Measurements from ENCODE around the gene UNC5CL. TPM values are rescaled to one million over a fixed set of nuclear protein-coding genes. Genes with fewer than 3 reads are reported as not detected.

Gene UNC5CL
- total and polyA plus RNA-seq, 9 of the 15 experiments (the other 6 are each of a cell fraction or from before 2014, with no cell fraction given), result 0.07 to 1.8 (median 0.62) TPM; not detected in 1

GRCh38 chr6:41073203-41073967 is 34.4 kb upstream of the UNC5CL start (continued):
- TF ChIP-seq, protein P1, sequence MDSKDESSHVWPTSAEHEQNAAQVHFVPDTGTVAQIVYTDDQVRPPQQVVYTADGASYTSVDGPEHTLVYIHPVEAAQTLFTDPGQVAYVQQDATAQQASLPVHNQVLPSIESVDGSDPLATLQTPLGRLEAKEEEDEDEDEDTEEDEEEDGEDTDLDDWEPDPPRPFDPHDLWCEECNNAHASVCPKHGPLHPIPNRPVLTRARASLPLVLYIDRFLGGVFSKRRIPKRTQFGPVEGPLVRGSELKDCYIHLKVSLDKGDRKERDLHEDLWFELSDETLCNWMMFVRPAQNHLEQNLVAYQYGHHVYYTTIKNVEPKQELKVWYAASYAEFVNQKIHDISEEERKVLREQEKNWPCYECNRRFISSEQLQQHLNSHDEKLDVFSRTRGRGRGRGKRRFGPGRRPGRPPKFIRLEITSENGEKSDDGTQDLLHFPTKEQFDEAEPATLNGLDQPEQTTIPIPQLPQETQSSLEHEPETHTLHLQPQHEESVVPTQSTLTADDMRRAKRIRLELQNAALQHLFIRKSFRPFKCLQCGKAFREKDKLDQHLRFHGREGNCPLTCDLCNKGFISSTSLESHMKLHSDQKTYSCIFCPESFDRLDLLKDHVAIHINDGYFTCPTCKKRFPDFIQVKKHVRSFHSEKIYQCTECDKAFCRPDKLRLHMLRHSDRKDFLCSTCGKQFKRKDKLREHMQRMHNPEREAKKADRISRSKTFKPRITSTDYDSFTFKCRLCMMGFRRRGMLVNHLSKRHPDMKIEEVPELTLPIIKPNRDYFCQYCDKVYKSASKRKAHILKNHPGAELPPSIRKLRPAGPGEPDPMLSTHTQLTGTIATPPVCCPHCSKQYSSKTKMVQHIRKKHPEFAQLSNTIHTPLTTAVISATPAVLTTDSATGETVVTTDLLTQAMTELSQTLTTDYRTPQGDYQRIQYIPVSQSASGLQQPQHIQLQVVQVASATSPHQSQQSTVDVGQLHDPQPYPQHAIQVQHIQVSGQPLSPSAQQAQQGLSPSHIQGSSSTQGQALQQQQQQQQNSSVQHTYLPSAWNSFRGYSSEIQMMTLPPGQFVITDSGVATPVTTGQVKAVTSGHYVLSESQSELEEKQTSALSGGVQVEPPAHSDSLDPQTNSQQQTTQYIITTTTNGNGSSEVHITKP (IDR thresholded peaks at IDR 0.05; ENCODE audit: partially characterized antibody), result no peak
- TF ChIP-seq STAT5A (IDR thresholded peaks at IDR 0.05; ENCODE audit: borderline replicate concordance, low read length) (no peak), HMG20B (CRISPR knock-in tag; IDR thresholded peaks at IDR 0.05) (0 out of 2 replicates have a peak, but pooled peaks have one; percentile 62), SMARCA5 (IDR thresholded peaks at IDR 0.05) (peak; percentile 19; the same call in 1 of the 2 replicates), EP400 (IDR thresholded peaks at IDR 0.05) (peak; percentile 5; the same call in 1 of the 2 replicates), NELFE (IDR thresholded peaks at IDR 0.05; ENCODE audit: insufficient read depth, insufficient read length) (peak; percentile 50), ETV6 (IDR thresholded peaks at IDR 0.05; ENCODE audit: borderline replicate concordance in 1 of 2, low read depth in 2 of 2, low read length in 1 of 2) (no peak; a peak in 1 of 4 replicates), ETV6 (CRISPR knock-in tag; IDR thresholded peaks at IDR 0.05; ENCODE audit: borderline replicate concordance) (peak; percentile 83; the same call in 1 of the 2 replicates), RFX5 (IDR thresholded peaks at IDR 0.05; ENCODE audit: low read depth, low read length) (no peak), CBFA2T2 (conservative IDR thresholded peaks at IDR 0.05) (no peak), FUS (optimal IDR thresholded peaks at IDR 0.05; ENCODE audit: low read depth, low read length) (peak; percentile 85), YBX1 (IDR thresholded peaks at IDR 0.05) (no peak), GATAD2B (IDR thresholded peaks at IDR 0.05; ENCODE audit: borderline replicate concordance) (peak; percentile 59), RFX7 (CRISPR knock-in tag; IDR thresholded peaks at IDR 0.05) (no peak), JUN (IDR thresholded peaks at IDR 0.05; ENCODE audit: borderline replicate concordance, low read depth, low read length) (no peak; the same call in 1 of the 2 replicates), JUN (CRISPR knock-in tag; IDR thresholded peaks at IDR 0.05; ENCODE audit: borderline replicate concordance) (no peak), ZNF232 (CRISPR knock-in tag; IDR thresholded peaks at IDR 0.05) (peak; percentile 64; the same call in 1 of the 2 replicates), GTF2A2 (tag; IDR thresholded peaks at IDR 0.05) (peak; percentile 61; the same call in 1 of the 2 replicates), JUNB (CRISPR knock-in tag; conservative IDR thresholded peaks at IDR 0.05) (no peak), EZH2 (IDR thresholded peaks at IDR 0.05; ENCODE audit: borderline replicate concordance, low read depth, low read length) (no peak)
- TF ChIP-seq, protein P2, sequence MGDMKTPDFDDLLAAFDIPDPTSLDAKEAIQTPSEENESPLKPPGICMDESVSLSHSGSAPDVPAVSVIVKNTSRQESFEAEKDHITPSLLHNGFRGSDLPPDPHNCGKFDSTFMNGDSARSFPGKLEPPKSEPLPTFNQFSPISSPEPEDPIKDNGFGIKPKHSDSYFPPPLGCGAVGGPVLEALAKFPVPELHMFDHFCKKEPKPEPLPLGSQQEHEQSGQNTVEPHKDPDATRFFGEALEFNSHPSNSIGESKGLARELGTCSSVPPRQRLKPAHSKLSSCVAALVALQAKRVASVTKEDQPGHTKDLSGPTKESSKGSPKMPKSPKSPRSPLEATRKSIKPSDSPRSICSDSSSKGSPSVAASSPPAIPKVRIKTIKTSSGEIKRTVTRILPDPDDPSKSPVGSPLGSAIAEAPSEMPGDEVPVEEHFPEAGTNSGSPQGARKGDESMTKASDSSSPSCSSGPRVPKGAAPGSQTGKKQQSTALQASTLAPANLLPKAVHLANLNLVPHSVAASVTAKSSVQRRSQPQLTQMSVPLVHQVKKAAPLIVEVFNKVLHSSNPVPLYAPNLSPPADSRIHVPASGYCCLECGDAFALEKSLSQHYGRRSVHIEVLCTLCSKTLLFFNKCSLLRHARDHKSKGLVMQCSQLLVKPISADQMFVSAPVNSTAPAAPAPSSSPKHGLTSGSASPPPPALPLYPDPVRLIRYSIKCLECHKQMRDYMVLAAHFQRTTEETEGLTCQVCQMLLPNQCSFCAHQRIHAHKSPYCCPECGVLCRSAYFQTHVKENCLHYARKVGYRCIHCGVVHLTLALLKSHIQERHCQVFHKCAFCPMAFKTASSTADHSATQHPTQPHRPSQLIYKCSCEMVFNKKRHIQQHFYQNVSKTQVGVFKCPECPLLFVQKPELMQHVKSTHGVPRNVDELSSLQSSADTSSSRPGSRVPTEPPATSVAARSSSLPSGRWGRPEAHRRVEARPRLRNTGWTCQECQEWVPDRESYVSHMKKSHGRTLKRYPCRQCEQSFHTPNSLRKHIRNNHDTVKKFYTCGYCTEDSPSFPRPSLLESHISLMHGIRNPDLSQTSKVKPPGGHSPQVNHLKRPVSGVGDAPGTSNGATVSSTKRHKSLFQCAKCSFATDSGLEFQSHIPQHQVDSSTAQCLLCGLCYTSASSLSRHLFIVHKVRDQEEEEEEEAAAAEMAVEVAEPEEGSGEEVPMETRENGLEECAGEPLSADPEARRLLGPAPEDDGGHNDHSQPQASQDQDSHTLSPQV (IDR thresholded peaks at IDR 0.05), result no peak
- TF ChIP-seq, protein P3, sequence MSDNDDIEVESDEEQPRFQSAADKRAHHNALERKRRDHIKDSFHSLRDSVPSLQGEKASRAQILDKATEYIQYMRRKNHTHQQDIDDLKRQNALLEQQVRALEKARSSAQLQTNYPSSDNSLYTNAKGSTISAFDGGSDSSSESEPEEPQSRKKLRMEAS (CRISPR knock-in tag; IDR thresholded peaks at IDR 0.05), result peak; percentile 35; the same call in 1 of the 2 replicates

Measured in K562 (cell line).